Lower leg skin (tissue), 3 donors: ENCODE data around the gene FOXL3.

Experiments
- CTCF ChIP-seq, 3 donors: fragments of 450-650 bp; IDR thresholded peaks; one replicate each; pipeline ENCODE4 v1.5.1; 2016; ENCODE audit warnings: antibody characterized with exemption in 3 of 3, mild to moderate bottlenecking in 3 of 3, moderate library complexity in 2 of 3
- POLR2A ChIP-seq, 2 donors: fragments of 450-650 bp; IDR thresholded peaks; one replicate each; pipeline ENCODE4 v1.6.1; 2016 to 2017; ENCODE audit warnings: antibody characterized with exemption in 2 of 2, mild to moderate bottlenecking in 1 of 2, moderate library complexity in 1 of 2

GRCh38 chr7:298743-299142 lies 8.8 kb downstream of the FOXL3 start:
- no peak for TF ChIP-seq CTCF (IDR thresholded peaks at IDR 0.05)
- TF ChIP-seq POLR2A (IDR thresholded peaks at IDR 0.05), result no peak
